ENCODE measurements around the gene SULT2B1. TPM values are rescaled to one million over a fixed set of nuclear protein-coding genes. Genes with fewer than 3 reads are reported as not detected.
A peak's percentile ranks its signal among the peaks of the same experiment; 100 is the strongest.

The SULT2B1 gene
- total RNA-seq, 2 donors from 2014 or later, result not detected

GRCh38 chr19:48644355-48644754, 92.4 kb downstream of the SULT2B1 start:
- peaks cover 34% of the 10 kb centered on the region for H3K4me1 Mint-ChIP-seq (ENCODE audit: low read depth)
- no peaks in the 10 kb centered on the region for H3K9me3 Mint-ChIP-seq
- no peak overlapping the region for H3K4me3 Mint-ChIP-seq
- H3K36me3 Mint-ChIP-seq (ENCODE audit: insufficient read depth in 2 of 2), result no peaks in the 10 kb centered on the region
- no peaks in the 10 kb centered on the region for H3K27me3 Mint-ChIP-seq (ENCODE audit: low read depth)
- no peak overlapping the region for H3K27ac Mint-ChIP-seq
- ATAC-seq (replicated peaks in 1 of 2) (no peak), DNase-seq (no peak)

DNA sequence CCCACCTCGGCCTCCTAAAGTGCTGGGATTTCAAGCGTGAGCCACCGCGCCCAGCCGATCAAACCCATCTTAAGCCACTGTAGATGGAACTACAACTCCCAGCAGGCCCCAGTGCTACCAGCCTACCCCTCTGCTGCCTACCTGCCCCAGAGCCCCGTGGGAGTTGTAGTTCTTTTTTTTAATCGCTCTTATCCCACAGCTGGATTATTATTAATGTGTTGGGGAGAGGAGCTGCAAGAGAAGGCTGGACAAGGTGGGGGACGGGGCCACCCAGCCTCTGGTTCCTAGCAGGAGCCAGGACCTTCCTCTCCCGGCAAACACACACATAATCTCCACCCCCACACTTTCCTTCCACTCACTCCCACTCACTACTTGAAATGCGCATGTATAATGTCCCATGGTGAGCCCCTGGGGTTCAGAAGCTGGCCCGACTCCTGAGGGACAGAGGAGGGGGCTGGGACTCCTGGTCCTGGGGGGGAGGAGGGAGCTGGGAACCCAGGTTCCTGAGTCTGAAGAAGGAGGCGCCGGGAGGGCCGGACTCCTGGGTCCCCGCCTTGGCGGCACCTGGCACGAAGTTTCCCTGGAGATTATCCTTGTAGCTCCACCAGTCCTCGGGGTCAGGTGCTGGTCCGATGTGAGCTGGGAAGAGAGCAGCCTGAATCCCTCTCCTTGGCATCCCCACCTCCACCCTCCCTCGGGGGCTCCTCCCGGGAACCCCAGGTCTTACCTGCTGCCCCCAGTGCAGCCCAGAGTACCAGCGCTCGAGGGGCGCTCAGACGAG, 93.1 kb downstream of the SULT2B1 start:
- DNase-seq, result peak; percentile 78 to 82
- Mint-ChIP-seq H3K27me3 (ENCODE audit: low read depth) (no peaks in the 10 kb centered on the region), H3K9me3 (no peaks in the 10 kb centered on the region), H3K4me1 (ENCODE audit: low read depth) (peaks cover 40% of the 10 kb centered on the region), H3K36me3 (ENCODE audit: insufficient read depth in 2 of 2) (no peaks in the 10 kb centered on the region), H3K4me3 (peak overlapping the region; percentile 94 to 98), H3K27ac (peak overlapping the region; percentile 11)
- ATAC-seq (replicated peaks in 1 of 2), result peak; percentile 69 to 71

DNA sequence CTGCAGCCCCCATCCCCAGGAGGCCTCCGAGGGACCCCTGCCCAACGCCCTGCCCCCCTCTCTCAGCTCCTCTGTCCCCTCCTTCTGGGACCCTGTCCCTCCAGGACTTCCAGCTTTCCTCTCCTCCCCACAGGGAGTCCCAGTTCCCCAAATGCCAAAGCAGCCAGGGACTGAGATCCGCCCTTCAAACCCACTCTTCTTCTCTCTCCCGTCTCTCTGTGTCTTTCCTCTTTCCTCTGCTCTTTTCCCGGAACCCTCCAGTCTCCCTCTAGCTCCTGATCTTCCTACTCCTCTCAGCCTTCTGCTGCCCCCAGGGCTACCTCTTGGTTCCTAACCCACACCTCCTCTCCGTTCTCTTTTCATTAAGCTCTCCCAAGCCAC, 93.6 kb downstream of the SULT2B1 start:
- ATAC-seq (replicated peaks in 1 of 2) (peak in 1 of 2 donors; percentile 0), DNase-seq (no peak)
- H3K9me3 Mint-ChIP-seq, result no peaks in the 10 kb centered on the region
- peak overlapping the region; percentile 94 to 98 for H3K4me3 Mint-ChIP-seq
- H3K36me3 Mint-ChIP-seq (ENCODE audit: insufficient read depth in 2 of 2), result no peaks in the 10 kb centered on the region
- H3K27me3 Mint-ChIP-seq (ENCODE audit: low read depth), result no peaks in the 10 kb centered on the region
- H3K4me1 Mint-ChIP-seq (ENCODE audit: low read depth), result peaks cover 40% of the 10 kb centered on the region
- peak overlapping the region; percentile 68 for H3K27ac Mint-ChIP-seq

DNA sequence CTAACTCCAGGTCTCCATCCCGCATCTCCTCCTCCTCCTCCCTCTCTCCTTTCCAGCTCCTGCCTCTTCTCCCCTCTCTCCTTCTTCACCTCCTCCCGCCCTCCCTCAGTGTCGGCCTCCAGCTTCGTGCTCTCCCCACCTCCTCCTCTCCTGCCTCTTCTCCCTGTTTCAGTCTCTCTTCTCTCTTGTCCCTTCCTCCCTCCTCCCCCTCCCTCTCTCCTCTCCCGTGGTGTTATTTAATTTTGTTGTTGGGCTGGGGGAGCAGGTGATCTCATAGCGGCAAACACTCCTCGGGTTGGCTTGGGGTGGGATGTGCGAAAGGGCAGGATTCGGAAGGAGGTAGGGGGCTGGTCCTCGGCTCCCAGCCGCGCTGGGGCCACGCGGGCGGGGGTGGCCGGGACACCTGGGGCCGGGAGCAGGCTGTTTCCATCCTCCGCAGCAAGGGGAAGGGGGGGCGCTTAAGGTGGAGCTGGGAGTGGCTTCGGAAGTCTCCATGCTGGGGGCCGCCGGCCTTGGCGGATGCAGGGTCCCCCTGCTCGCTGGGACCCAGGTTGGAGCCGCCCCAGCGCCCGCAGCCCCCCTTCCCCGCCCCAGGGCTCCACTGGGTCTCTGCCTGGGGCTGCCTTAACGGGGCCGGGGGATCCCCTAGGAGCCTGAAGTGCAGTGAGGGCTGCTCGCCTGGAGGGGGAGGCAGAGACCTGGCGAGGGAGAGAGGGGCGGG, 94.2 kb downstream of the SULT2B1 start, which contains the start of gene CA11:
Gene CA11 (minus strand): TSS at position 187 of the 721 bp plus-strand sequence. CDS start 555 bp downstream, outside the sequence.
- peak; percentile 94 to 95 for DNase-seq
- H3K27me3 Mint-ChIP-seq (ENCODE audit: low read depth), result no peaks in the 10 kb centered on the region
- H3K4me1 Mint-ChIP-seq (ENCODE audit: low read depth), result peaks cover 44% of the 10 kb centered on the region
- H3K9me3 Mint-ChIP-seq, result no peaks in the 10 kb centered on the region
- H3K4me3 Mint-ChIP-seq, result peak within 1 kb of the TSS; percentile 94 to 98
- peak; percentile 88 for ATAC-seq (replicated peaks in 1 of 2)
- H3K36me3 Mint-ChIP-seq (ENCODE audit: insufficient read depth in 2 of 2), result no peaks in the 10 kb centered on the region
- peak within 1 kb of the TSS; percentile 68 for H3K27ac Mint-ChIP-seq

DNA sequence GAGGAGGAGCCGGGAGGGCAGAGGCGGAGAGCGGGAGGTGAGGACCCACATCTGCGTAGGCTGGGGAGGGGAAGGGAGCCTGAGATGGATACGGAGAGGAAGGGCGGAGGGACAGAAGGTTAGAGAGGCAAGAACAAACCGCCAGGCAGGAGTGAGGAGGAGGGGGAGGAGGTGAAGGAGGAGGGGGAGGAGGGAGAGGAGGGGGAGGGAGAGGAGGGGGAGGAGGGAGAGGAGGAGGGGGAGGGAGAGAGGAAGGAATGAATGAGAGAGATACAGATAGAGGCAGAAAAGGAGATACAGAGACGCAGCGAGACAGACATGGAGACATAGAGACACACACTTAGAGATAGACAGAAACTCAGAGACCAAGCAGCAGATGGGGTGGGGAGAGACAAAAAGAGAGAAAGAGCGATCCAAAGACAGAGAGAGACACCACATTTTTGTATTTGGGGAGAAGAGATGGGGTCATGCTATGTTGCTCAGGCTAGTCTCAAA, 94.8 kb downstream of the SULT2B1 start:
- Mint-ChIP-seq H3K36me3 (ENCODE audit: insufficient read depth in 2 of 2) (no peaks in the 10 kb centered on the region), H3K27ac (peak overlapping the region; percentile 3), H3K4me3 (peak overlapping the region; percentile 94 to 98), H3K9me3 (no peaks in the 10 kb centered on the region), H3K27me3 (ENCODE audit: low read depth) (no peaks in the 10 kb centered on the region), H3K4me1 (ENCODE audit: low read depth) (peaks cover 48% of the 10 kb centered on the region)
- DNase-seq (no peak), ATAC-seq (replicated peaks in 1 of 2) (no peak)

DNA sequence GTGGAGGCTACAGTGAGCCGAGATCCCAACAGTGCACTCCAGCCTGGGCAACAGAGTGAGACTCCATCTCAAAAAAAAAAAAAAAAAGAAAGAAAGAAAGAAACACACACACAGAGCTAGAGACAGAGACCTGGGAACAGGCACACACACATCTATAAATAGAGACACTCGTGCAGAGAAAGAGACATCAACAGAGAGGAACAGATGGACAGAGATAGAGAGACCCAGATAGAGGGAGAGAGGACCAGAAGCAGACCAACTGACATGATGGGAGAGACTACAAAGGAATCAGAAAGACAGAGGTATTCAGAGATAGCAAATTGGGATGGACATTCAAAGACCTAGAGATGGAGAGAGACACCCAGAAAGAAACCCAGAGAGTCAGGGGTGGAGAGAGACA, 96.2 kb downstream of the SULT2B1 start:
- Mint-ChIP-seq H3K9me3 (no peaks in the 10 kb centered on the region), H3K36me3 (ENCODE audit: insufficient read depth in 2 of 2) (no peaks in the 10 kb centered on the region), H3K4me3 (peak overlapping the region in 1 of 2 donors; percentile 0), H3K4me1 (ENCODE audit: low read depth) (peaks cover 48% of the 10 kb centered on the region), H3K27me3 (ENCODE audit: low read depth) (no peaks in the 10 kb centered on the region), H3K27ac (no peak overlapping the region)
- no peak for ATAC-seq (replicated peaks in 1 of 2)
- no peak for DNase-seq

Other genes starting within 250 kb of the SULT2B1 start
- gene EMP3, start 226.6 kb upstream of the SULT2B1 start, total RNA-seq, result 100 to 1,000 TPM; 150 to 174 TPM
- 10 to 100 TPM; 20.9 to 26.2 TPM for gene TMEM143, start 188.2 kb upstream of the SULT2B1 start, total RNA-seq
- gene SYNGR4, start 187.8 kb upstream of the SULT2B1 start, total RNA-seq, result under 1 TPM; 0.25 to 0.34 TPM
- 100 to 1,000 TPM; 101 to 103 TPM for gene KDELR1, start 160.6 kb upstream of the SULT2B1 start, total RNA-seq
- gene GRIN2D, start 158.5 kb upstream of the SULT2B1 start, total RNA-seq, result under 1 TPM; 0.39 to 0.46 TPM
- gene GRWD1, start 106.2 kb upstream of the SULT2B1 start, total RNA-seq, result 10 to 100 TPM; 27.0 to 38.2 TPM
- 1 to 10 TPM; 3.2 to 5.0 TPM for gene KCNJ14, start 96.6 kb upstream of the SULT2B1 start, total RNA-seq
- gene CYTH2, start 82.8 kb upstream of the SULT2B1 start, total RNA-seq, result 10 to 100 TPM; 59.4 to 68.3 TPM
- gene LMTK3, start 40.3 kb upstream of the SULT2B1 start, total RNA-seq, result 1 to 10 TPM; 6.0 to 6.6 TPM
- gene SPACA4, start 54.6 kb downstream of the SULT2B1 start, total RNA-seq, result not detected
- gene FAM83E, start 62.9 kb downstream of the SULT2B1 start, total RNA-seq, result 1 to 10 TPM; 7.5 to 8.5 TPM
- 1,000 to 10,000 TPM; 1,953 to 2,080 TPM for gene RPL18, start 67.0 kb downstream of the SULT2B1 start, total RNA-seq
- gene SPHK2, start 67.3 kb downstream of the SULT2B1 start, total RNA-seq, result 10 to 100 TPM; 26.9 to 27.2 TPM
- gene DBP, start 85.2 kb downstream of the SULT2B1 start, total RNA-seq, result 10 to 100 TPM in 1 of 2 donors, 1 to 10 TPM in 1; 8.2 to 13.4 TPM
- gene CA11, start 94.0 kb downstream of the SULT2B1 start, total RNA-seq, result 10 to 100 TPM; 10.5 to 11.9 TPM
- gene NTN5, start 120.8 kb downstream of the SULT2B1 start, total RNA-seq, result 1 to 10 TPM; 1.9 to 2.1 TPM
- gene FUT2, start 143.8 kb downstream of the SULT2B1 start, total RNA-seq, result not detected
- gene MAMSTR, start 167.6 kb downstream of the SULT2B1 start, total RNA-seq, result under 1 TPM; 0.69 to 0.89 TPM
- under 1 TPM; 0.53 to 0.86 TPM for gene RASIP1, start 188.4 kb downstream of the SULT2B1 start, total RNA-seq
- under 1 TPM; 0.14 to 0.32 TPM for gene IZUMO1, start 194.7 kb downstream of the SULT2B1 start, total RNA-seq
- under 1 TPM; 0.29 to 0.32 TPM for gene FUT1, start 200.5 kb downstream of the SULT2B1 start, total RNA-seq
- not detected for gene FGF21, start 203.4 kb downstream of the SULT2B1 start, total RNA-seq

Measured in activated T-cell treated with anti-CD3 and anti-CD28 coated beads, Interleukin-2, amount 50 U/mL, for 72 hours (primary cell).